H1 (cell line): Measurements from ENCODE around the gene DIP2C. TPM values are rescaled to one million over a fixed set of nuclear protein-coding genes. Genes with fewer than 3 reads are reported as not detected.

Experiments used
- RXRA ChIP-seq: IDR thresholded peaks from 2 replicates; pipeline ENCODE4 v1.6.1; 2011; ENCODE audit warnings: low read depth, mild to moderate bottlenecking, low read length, moderate library complexity; ENCODE audit not compliant: insufficient read depth
- polyA plus RNA-seq, 7 experiments: library from polyadenylated mRNA; depleted of rRNA in 3 of 7; stranded (reverse) in 5 of 7; unstranded in 2 of 7; fragments of >200 nt in 5 of 7; fragments of 200-250 nt in 2 of 7; gene quantifications; 1 replicate in 5 of 7; 2 replicates in 1 of 7; 4 replicates in 1 of 7; pipeline versions ENCODE4 v1.2.1 to v1.2.3, GENCODE V29; 2011 to 2013; ENCODE audit warnings: missing spikeins in 2 of 7, mixed read lengths in 2 of 7
- total RNA-seq: library from RNA; stranded (reverse); fragmentation: NEBNext Ultra II Directional; extraction: Animal tissue kit (Norgen Biotek cat#: 25700); gene quantifications from 2 replicates; pipeline ENCODE4 v1.2.1, GENCODE V29; 2021
- TF ChIP-seq, protein P1 (sequence below): IDR thresholded peaks from 2 replicates; pipeline ENCODE4 v1.6.1; 2012; ENCODE audit warnings: low read length, inconsistent platforms

Gene DIP2C
- total and polyA plus RNA-seq, 2 of the 8 experiments (the other 6 are each of a cell fraction or from before 2014, with no cell fraction given), result 3.8 to 9.3 TPM

DNA sequence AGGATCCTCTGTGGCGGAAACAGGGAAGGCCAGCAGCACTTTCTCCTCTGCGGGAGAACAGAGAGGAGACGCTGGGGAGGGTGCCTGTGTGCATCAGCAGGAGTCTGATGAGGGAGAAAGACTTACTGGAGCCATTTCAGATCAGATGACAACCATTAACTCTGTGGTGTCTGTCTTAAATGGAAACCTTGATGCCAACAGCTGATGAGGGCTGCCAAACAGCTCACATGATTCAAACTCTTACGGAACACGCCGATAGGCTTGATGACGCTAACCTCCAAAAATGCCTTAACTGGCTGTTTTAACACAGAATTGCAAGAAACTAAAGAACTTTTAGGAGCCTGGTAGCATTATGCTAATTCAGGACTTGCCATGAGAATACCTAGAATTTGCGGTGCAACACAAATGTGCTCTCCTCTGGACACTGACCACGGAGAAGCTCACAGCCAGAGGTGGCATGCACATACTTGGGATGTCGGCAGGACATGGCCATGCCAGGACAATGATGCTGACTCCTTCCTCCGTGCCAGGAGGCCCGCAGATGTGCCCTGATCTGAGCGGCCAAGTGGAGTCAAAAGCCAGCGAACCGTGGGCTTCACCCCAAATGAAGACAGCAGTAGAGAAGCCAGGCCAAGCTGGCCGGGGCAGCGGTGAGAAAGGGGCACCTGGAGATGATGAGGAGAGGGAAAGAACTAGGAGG, 399.3 kb downstream of the DIP2C start (continued):
- TF ChIP-seq, protein P1, sequence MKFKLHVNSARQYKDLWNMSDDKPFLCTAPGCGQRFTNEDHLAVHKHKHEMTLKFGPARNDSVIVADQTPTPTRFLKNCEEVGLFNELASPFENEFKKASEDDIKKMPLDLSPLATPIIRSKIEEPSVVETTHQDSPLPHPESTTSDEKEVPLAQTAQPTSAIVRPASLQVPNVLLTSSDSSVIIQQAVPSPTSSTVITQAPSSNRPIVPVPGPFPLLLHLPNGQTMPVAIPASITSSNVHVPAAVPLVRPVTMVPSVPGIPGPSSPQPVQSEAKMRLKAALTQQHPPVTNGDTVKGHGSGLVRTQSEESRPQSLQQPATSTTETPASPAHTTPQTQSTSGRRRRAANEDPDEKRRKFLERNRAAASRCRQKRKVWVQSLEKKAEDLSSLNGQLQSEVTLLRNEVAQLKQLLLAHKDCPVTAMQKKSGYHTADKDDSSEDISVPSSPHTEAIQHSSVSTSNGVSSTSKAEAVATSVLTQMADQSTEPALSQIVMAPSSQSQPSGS, result no peak
- no peak for TF ChIP-seq RXRA
- TF ChIP-seq, all 59 proteins: peak for 0
